Suprapubic skin (tissue), 4 donors: ENCODE results near the gene NCAM2. TPM values are rescaled to one million over a fixed set of nuclear protein-coding genes. Genes with fewer than 3 reads are reported as not detected.

ENCODE experiments used
- DNase-seq, 2 donors: peaks; one replicate each; pipeline ENCODE4 v3.0.0-alpha.2; 2019; ENCODE audit warnings: low spot score in 2 of 2
- H3K27ac ChIP-seq: fragments of 200-600 bp; sonication (generic); one replicate; pipeline ENCODE4 v1.5.1; 2019
- H3K27me3 ChIP-seq: fragments of 200-600 bp; sonication (generic); one replicate; pipeline ENCODE4 v1.5.1; 2019
- H3K36me3 ChIP-seq: fragments of 200-600 bp; sonication (generic); one replicate; pipeline ENCODE4 v1.5.1; 2019
- H3K4me1 ChIP-seq: fragments of 200-600 bp; sonication (generic); one replicate; pipeline ENCODE4 v1.5.1; 2019
- H3K4me3 ChIP-seq: fragments of 200-600 bp; sonication (generic); one replicate; pipeline ENCODE4 v1.5.1; 2019; ENCODE audit warnings: mild to moderate bottlenecking
- H3K9me3 ChIP-seq: fragments of 200-600 bp; sonication (generic); one replicate; pipeline ENCODE4 v1.5.1; 2019
- CTCF ChIP-seq, 2 donors: fragments of 200-600 bp in 1 of 2; fragments of 450-650 bp in 1 of 2; sonication (generic) in 1 of 2; IDR thresholded peaks; one replicate each; pipeline ENCODE4 v1.5.1; 2016 to 2019; ENCODE audit warnings: antibody characterized with exemption in 2 of 2, mild to moderate bottlenecking in 1 of 2, moderate library complexity in 1 of 2
- EP300 ChIP-seq: sonication (generic); formaldehyde crosslinking; IDR thresholded peaks from one replicate; pipeline ENCODE4 v1.6.1; 2017; ENCODE audit warnings: antibody characterized with exemption
- POLR2A ChIP-seq, 2 donors: fragments of 450-650 bp; IDR thresholded peaks; one replicate each; pipeline ENCODE4 v1.6.1; 2017; ENCODE audit warnings: antibody characterized with exemption in 2 of 2, mild to moderate bottlenecking in 2 of 2, moderate library complexity in 2 of 2
- POLR2AphosphoS5 ChIP-seq, 3 donors: sonication (generic); formaldehyde crosslinking; IDR thresholded peaks; one replicate each; pipeline ENCODE4 v1.6.1; 2017; ENCODE audit warnings: antibody characterized with exemption in 3 of 3
- WGBS: methylation state at CpG from one replicate; pipeline ENCODE4 v1.1.5; 2018; 5-methylcytosine and 5-hydroxymethylcytosine counted together
- total RNA-seq, 4 donors: library from RNA; depleted of rRNA; stranded (reverse); fragments of >200 nt; gene quantifications; one replicate each; pipeline ENCODE4 v1.1.0, GENCODE V29; 2016

The NCAM2 gene
- total RNA-seq, 4 donors from 2014 or later, result 0.25 to 1.0 (median 0.92) TPM

GRCh38 chr21:21297211-21297610 is 299.0 kb downstream of the NCAM2 start:
- 73% methylated on average over 2 of the region's 2 CpGs for WGBS

GRCh38 chr21:21301013-21301412 is 302.8 kb downstream of the NCAM2 start:
- DNase-seq, result no peak
- H3K36me3 ChIP-seq, result no peaks in the 10 kb centered on the region
- no peak for TF ChIP-seq POLR2A (IDR thresholded peaks at IDR 0.05)
- TF ChIP-seq EP300, result no peak
- no peak for TF ChIP-seq POLR2AphosphoS5 (IDR thresholded peaks at IDR 0.05)
- no peak for TF ChIP-seq CTCF (IDR thresholded peaks at IDR 0.05)
- WGBS, result 83% methylated on average over 2 of the region's 2 CpGs
- H3K4me1 ChIP-seq, result no peaks in the 10 kb centered on the region
- no peak overlapping the region for H3K4me3 ChIP-seq
- H3K27me3 ChIP-seq, result no peaks in the 10 kb centered on the region
- no peak overlapping the region for H3K27ac ChIP-seq
- no peaks in the 10 kb centered on the region for H3K9me3 ChIP-seq

More at GRCh38 chr21:21297211-21297610, 299.0 kb downstream of the NCAM2 start:
- Histone ChIP-seq H3K27me3 (no peaks in the 10 kb centered on the region), H3K9me3 (no peaks in the 10 kb centered on the region), H3K36me3 (no peaks in the 10 kb centered on the region), H3K27ac (no peak overlapping the region), H3K4me1 (no peaks in the 10 kb centered on the region), H3K4me3 (no peak overlapping the region)
- no peak for DNase-seq
- TF ChIP-seq POLR2A (IDR thresholded peaks at IDR 0.05) (no peak), EP300 (no peak), CTCF (IDR thresholded peaks at IDR 0.05) (no peak), POLR2AphosphoS5 (IDR thresholded peaks at IDR 0.05) (no peak)

- DNase-seq, result no peak
- Histone ChIP-seq H3K36me3 (no peaks in the 10 kb centered on the region), H3K4me3 (no peak overlapping the region), H3K27ac (no peak overlapping the region), H3K4me1 (no peaks in the 10 kb centered on the region), H3K9me3 (no peaks in the 10 kb centered on the region), H3K27me3 (no peaks in the 10 kb centered on the region)
- no peak for TF ChIP-seq POLR2AphosphoS5 (IDR thresholded peaks at IDR 0.05)
- TF ChIP-seq EP300, result no peak
- no peak for TF ChIP-seq POLR2A (IDR thresholded peaks at IDR 0.05)
- TF ChIP-seq CTCF (IDR thresholded peaks at IDR 0.05), result no peak
- WGBS, result 100% methylated on average over 1 of the region's 1 CpG
Observed at GRCh38 chr21:21309510-21309909, 311.3 kb downstream of the NCAM2 start.

- no peaks in the 10 kb centered on the region for H3K4me1 ChIP-seq
- H3K27me3 ChIP-seq, result no peaks in the 10 kb centered on the region
- DNase-seq, result no peak
- H3K9me3 ChIP-seq, result no peaks in the 10 kb centered on the region
- 93% methylated on average over 5 of the region's 5 CpGs for WGBS
- TF ChIP-seq POLR2A (IDR thresholded peaks at IDR 0.05), result no peak
- no peak for TF ChIP-seq EP300
- no peak for TF ChIP-seq CTCF (IDR thresholded peaks at IDR 0.05)
- TF ChIP-seq POLR2AphosphoS5 (IDR thresholded peaks at IDR 0.05), result no peak
- H3K4me3 ChIP-seq, result no peak overlapping the region
- H3K36me3 ChIP-seq, result no peaks in the 10 kb centered on the region
- H3K27ac ChIP-seq, result no peak overlapping the region
Observed at GRCh38 chr21:21324297-21324696, 326.1 kb downstream of the NCAM2 start.

GRCh38 chr21:21332492-21332891 is 334.3 kb downstream of the NCAM2 start:
- TF ChIP-seq POLR2AphosphoS5 (IDR thresholded peaks at IDR 0.05) (no peak), EP300 (no peak), POLR2A (IDR thresholded peaks at IDR 0.05) (no peak), CTCF (IDR thresholded peaks at IDR 0.05) (no peak)
- no peaks in the 10 kb centered on the region for H3K36me3 ChIP-seq
- WGBS, result 94% methylated on average over 3 of the region's 3 CpGs
- H3K27ac ChIP-seq, result no peak overlapping the region
- no peak for DNase-seq
- no peaks in the 10 kb centered on the region for H3K4me1 ChIP-seq
- H3K27me3 ChIP-seq, result no peaks in the 10 kb centered on the region
- no peak overlapping the region for H3K4me3 ChIP-seq
- no peaks in the 10 kb centered on the region for H3K9me3 ChIP-seq
